Endothelial cell of umbilical vein (primary cell): ENCODE results near the gene HOXB5. TPM values are rescaled to one million over a fixed set of nuclear protein-coding genes. Genes with fewer than 3 reads are reported as not detected.

Experiments
- BruUV-seq: library from RNA; stranded (reverse); fragments of 400-500 nt; replicated peaks from 2 replicates; lab custom pipeline; 2021; lab: Mats Ljungman, UMichigan
- CTCF ChIA-PET: fragments of 300-600, 350-600 bp; sonication (Branson Sonifier 250); formaldehyde crosslinking; loops from one replicate; lab custom pipeline; 2021; ENCODE audit warnings: antibody characterized with exemption, inconsistent platforms; lab: Charles Lee
- POLR2A ChIA-PET: fragments of 300-600, 350-600 bp; sonication (Branson Sonifier 250); formaldehyde crosslinking; loops from one replicate; lab custom pipeline; 2021; ENCODE audit warnings: antibody characterized with exemption, inconsistent platforms; lab: Charles Lee
- DNase-seq: peaks from one replicate; pipeline ENCODE4 v3.0.0-alpha.2; 2011; ENCODE audit warnings: low read depth, low spot score
- FAIRE-seq: peaks from 2 replicates; lab custom pipeline; 2011; peaks lifted over from hg19 to GRCh38; lab: Jason Lieb, UNC
- H2AFZ ChIP-seq: 2 replicates; pipeline ENCODE4 v1.6.0; 2012; ENCODE audit warnings: low read depth, low read length, control low read depth, inconsistent platforms
- H3K27ac ChIP-seq: 2 replicates; pipeline ENCODE4 v1.5.1; 2011; ENCODE audit warnings: low read depth, mild to moderate bottlenecking, control low read depth, low read length, moderate library complexity; ENCODE audit not compliant: insufficient read depth
- H3K27me3 ChIP-seq, 2 experiments: 2 replicates each; pipeline versions ENCODE4 v1.6.0 to v1.6.1; 2011; ENCODE audit warnings: low read length in 2 of 2, mixed read lengths in 1 of 2; ENCODE audit not compliant: control insufficient read depth in 2 of 2, insufficient read depth in 2 of 2
- H3K36me3 ChIP-seq, 2 experiments: 2 replicates in 1 of 2; 3 replicates in 1 of 2; pipeline ENCODE4 v1.5.1; 2011; ENCODE audit warnings: low read length in 2 of 2, mild to moderate bottlenecking in 1 of 2, moderate library complexity in 1 of 2; ENCODE audit not compliant: control insufficient read depth in 2 of 2, insufficient read depth in 2 of 2; ENCODE audit errors: extremely low read depth in 1 of 2
- H3K4me1 ChIP-seq: 3 replicates; pipeline ENCODE4 v1.5.1; 2011; ENCODE audit warnings: mild to moderate bottlenecking, low read length; ENCODE audit not compliant: control insufficient read depth, insufficient read depth; ENCODE audit errors: extremely low read depth
- H3K4me2 ChIP-seq: 2 replicates; pipeline ENCODE4 v1.6.1; 2011; ENCODE audit warnings: low read length, control low read depth, mixed read lengths; ENCODE audit not compliant: insufficient read depth
- H3K4me3 ChIP-seq, 3 experiments: fragments of 200-600 bp in 1 of 3; sonication (generic), shearing (Covaris generic) in 1 of 3; replicated peaks in 1 of 3; 2 replicates each; pipeline ENCODE4 v1.5.1; 2011 to 2016; ENCODE audit warnings: control low read depth in 3 of 3, low read length in 3 of 3, mild to moderate bottlenecking in 2 of 3, inconsistent platforms in 1 of 3, low read depth in 1 of 3, moderate library complexity in 1 of 3; ENCODE audit not compliant: insufficient read depth in 1 of 3
- H3K79me2 ChIP-seq: 2 replicates; pipeline ENCODE4 v1.6.0; 2012; ENCODE audit warnings: low read length, inconsistent platforms; ENCODE audit not compliant: control insufficient read depth, insufficient read depth
- H3K9ac ChIP-seq: replicated peaks from 2 replicates; pipeline ENCODE3; 2011; ENCODE audit warnings: low read length, control low read depth; ENCODE audit not compliant: insufficient read depth; ENCODE audit errors: extremely low read depth
- H3K9me1 ChIP-seq: replicated peaks from 3 replicates; pipeline ENCODE4 v1.6.0; 2011; ENCODE audit warnings: mild to moderate bottlenecking, low read length; ENCODE audit not compliant: control insufficient read depth, insufficient read depth; ENCODE audit errors: extremely low read depth
- H3K9me3 ChIP-seq: replicated peaks from 2 replicates; pipeline ENCODE4 v1.5.1; 2012; ENCODE audit warnings: low read length, inconsistent platforms; ENCODE audit not compliant: control insufficient read depth, insufficient read depth
- H4K20me1 ChIP-seq: replicated peaks from 2 replicates; pipeline ENCODE3; 2011; ENCODE audit warnings: mild to moderate bottlenecking, low read length; ENCODE audit not compliant: control insufficient read depth, insufficient read depth; ENCODE audit errors: extremely low read depth
- EZH2 ChIP-seq: IDR thresholded peaks from 2 replicates; pipeline ENCODE4 v1.6.1; 2012; ENCODE audit warnings: borderline replicate concordance, low read depth, mild to moderate bottlenecking, moderate library complexity, low read length, inconsistent platforms; ENCODE audit not compliant: severe bottlenecking
- FOS ChIP-seq: IDR thresholded peaks from 2 replicates; pipeline ENCODE4 v1.6.1; 2011; ENCODE audit warnings: mild to moderate bottlenecking, low read length, moderate library complexity, borderline replicate concordance; ENCODE audit not compliant: insufficient read depth
- GATA2 ChIP-seq: IDR thresholded peaks from 2 replicates; pipeline ENCODE4 v1.7.0; 2011; ENCODE audit warnings: low read depth, mild to moderate bottlenecking, moderate library complexity, mixed read lengths, low read length; ENCODE audit not compliant: insufficient read length, insufficient read depth
- JUN ChIP-seq: IDR thresholded peaks from 2 replicates; pipeline ENCODE4 v1.6.1; 2011; ENCODE audit warnings: borderline replicate concordance, low read depth; ENCODE audit not compliant: insufficient read length, insufficient read depth
- MYC ChIP-seq: IDR thresholded peaks from one replicate; pipeline ENCODE4 v1.6.1; 2011; ENCODE audit warnings: mild to moderate bottlenecking, low read depth, low read length
- POLR2A ChIP-seq: IDR thresholded peaks from 2 replicates; pipeline ENCODE4 v1.6.1; 2012; ENCODE audit warnings: low read depth, mild to moderate bottlenecking, control low read depth, low read length
- POLR2AphosphoS5 ChIP-seq: IDR thresholded peaks from 2 replicates; pipeline ENCODE4 v1.6.1; 2012; ENCODE audit warnings: low read depth, mild to moderate bottlenecking, control low read depth, low read length, moderate library complexity; ENCODE audit not compliant: insufficient read depth
- dilution Hi-C: fragments of 300-500 bp; cut with MboI; formaldehyde crosslinking; loops from one replicate; pipeline ENCODE4 v1.15.0; 2019; ENCODE audit warnings: low sequenced_read_pairs; ENCODE audit not compliant: extremely low pct_ligation_motif_present
- intact Hi-C: fragments of 100-400 bp; cut with micrococcal nuclease; formaldehyde crosslinking; loops from one replicate; pipeline ENCODE4 v1.10.0; 2022
- polyA plus RNA-seq, 4 experiments: library from polyadenylated mRNA; depleted of rRNA in 3 of 4; stranded (reverse) in 3 of 4; unstranded in 1 of 4; fragments of >200 nt; gene quantifications; 2 replicates each; pipeline versions ENCODE4 v1.2.1 to v1.2.3, GENCODE V29; 2011 to 2012; ENCODE audit warnings: missing spikeins in 1 of 4
- total RNA-seq: library from RNA; stranded (reverse); gene quantifications from 2 replicates; pipeline ENCODE4 v1.2.3, GENCODE V29; 2021
- TF ChIP-seq, protein P1 (sequence below): IDR thresholded peaks from 2 replicates; pipeline ENCODE4 v1.6.1; 2011; ENCODE audit not compliant: insufficient read depth, insufficient read length
- TF ChIP-seq, protein P2 (sequence below), 2 donors: IDR thresholded peaks; 1 replicate in 1 of 2; 2 replicates in 1 of 2; pipeline ENCODE4 v1.5.1; 2011; ENCODE audit warnings: low read length in 2 of 2, mild to moderate bottlenecking in 2 of 2, moderate library complexity in 2 of 2, control low read depth in 1 of 2, inconsistent platforms in 1 of 2, low read depth in 1 of 2; ENCODE audit not compliant: insufficient read depth in 1 of 2; ENCODE audit errors: extremely low read depth in 1 of 2

The HOXB5 gene
- total and polyA plus RNA-seq, 2 donors (not counting 3 experiments of a cell fraction or from before 2014, with no cell fraction given): 2.0 to 8.5 TPM

DNA sequence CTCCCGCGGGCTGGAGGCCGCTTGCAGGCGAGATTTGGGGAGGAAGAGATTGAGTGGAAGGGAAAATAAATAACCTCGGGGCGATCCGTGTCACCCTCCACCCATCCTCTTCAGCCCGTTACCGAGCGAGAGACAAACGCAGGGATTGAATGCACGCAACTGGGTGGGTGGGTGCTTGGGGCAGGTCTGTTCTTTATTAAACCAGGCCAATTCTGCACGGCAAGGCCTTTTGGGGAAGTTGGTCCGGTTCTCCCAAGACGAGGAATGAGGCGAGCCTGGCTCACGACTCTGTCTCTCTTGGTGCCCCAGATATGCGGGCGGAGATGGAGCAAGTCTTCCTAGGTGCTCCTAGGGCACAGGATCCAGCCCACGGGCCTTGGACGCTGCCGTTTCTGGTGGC is 17.6 kb upstream of the HOXB5 start:
- H3K9ac ChIP-seq: peak overlapping the region; percentile 83
- intact Hi-C loops: no loop called here

More for the DNA sequence above, 17.6 kb upstream of the HOXB5 start:
- H3K4me1 ChIP-seq: peaks cover 31% of the 10 kb centered on the region
- DNase-seq (no peak), FAIRE-seq (no peak)
- CTCF ChIA-PET: no interaction called here
- H3K36me3 ChIP-seq: no peaks in the 10 kb centered on the region
- peaks cover 10 to 16% of the 10 kb centered on the region in 2 experiments for H3K27me3 ChIP-seq
- TF ChIP-seq FOS: no peak
- no peak for TF ChIP-seq JUN
- TF ChIP-seq MYC: no peak
- TF ChIP-seq POLR2A: no peak
- TF ChIP-seq, protein P1, sequence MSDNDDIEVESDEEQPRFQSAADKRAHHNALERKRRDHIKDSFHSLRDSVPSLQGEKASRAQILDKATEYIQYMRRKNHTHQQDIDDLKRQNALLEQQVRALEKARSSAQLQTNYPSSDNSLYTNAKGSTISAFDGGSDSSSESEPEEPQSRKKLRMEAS: no peak
- no peak for TF ChIP-seq GATA2
- no peak for TF ChIP-seq POLR2AphosphoS5
- TF ChIP-seq, protein P2, sequence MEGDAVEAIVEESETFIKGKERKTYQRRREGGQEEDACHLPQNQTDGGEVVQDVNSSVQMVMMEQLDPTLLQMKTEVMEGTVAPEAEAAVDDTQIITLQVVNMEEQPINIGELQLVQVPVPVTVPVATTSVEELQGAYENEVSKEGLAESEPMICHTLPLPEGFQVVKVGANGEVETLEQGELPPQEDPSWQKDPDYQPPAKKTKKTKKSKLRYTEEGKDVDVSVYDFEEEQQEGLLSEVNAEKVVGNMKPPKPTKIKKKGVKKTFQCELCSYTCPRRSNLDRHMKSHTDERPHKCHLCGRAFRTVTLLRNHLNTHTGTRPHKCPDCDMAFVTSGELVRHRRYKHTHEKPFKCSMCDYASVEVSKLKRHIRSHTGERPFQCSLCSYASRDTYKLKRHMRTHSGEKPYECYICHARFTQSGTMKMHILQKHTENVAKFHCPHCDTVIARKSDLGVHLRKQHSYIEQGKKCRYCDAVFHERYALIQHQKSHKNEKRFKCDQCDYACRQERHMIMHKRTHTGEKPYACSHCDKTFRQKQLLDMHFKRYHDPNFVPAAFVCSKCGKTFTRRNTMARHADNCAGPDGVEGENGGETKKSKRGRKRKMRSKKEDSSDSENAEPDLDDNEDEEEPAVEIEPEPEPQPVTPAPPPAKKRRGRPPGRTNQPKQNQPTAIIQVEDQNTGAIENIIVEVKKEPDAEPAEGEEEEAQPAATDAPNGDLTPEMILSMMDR (IDR thresholded peaks at IDR 0.05; ENCODE audit: extremely low read depth in 1 of 2, insufficient read depth in 1 of 2, low read depth in 1 of 2, low read length in 2 of 2): no peak
- no peak for TF ChIP-seq EZH2
- H3K4me2 ChIP-seq: peak overlapping the region; percentile 85
- no peaks in the 10 kb centered on the region for H3K9me3 ChIP-seq
- dilution Hi-C loops: no loop called here
- H2AFZ ChIP-seq: peak overlapping the region; percentile 92
- peak overlapping the region; percentile 66 for H3K27ac ChIP-seq
- H3K79me2 ChIP-seq: peaks cover 19% of the 10 kb centered on the region
- no peaks in the 10 kb centered on the region for H3K9me1 ChIP-seq
- H4K20me1 ChIP-seq: no peaks in the 10 kb centered on the region
- no TSS peak for BruUV-seq
- H3K4me3 ChIP-seq: peak overlapping the region; percentile 52 to 78 (median 70)
- POLR2A ChIA-PET: no interaction called here
